ENCODE measurements around the gene AFF3. TPM values are rescaled to one million over a fixed set of nuclear protein-coding genes. Genes with fewer than 3 reads are reported as not detected.

Gene AFF3
- total RNA-seq, 1 donor from 2014 or later = 20.9 TPM

- Mint-ChIP-seq H3K4me1 (peaks cover 24% of the 10 kb centered on the region), H3K9me3 (no peaks in the 10 kb centered on the region), H3K36me3 (ENCODE audit: low read depth) (no peaks in the 10 kb centered on the region), H3K4me3 (no peak overlapping the region), H3K27ac (ENCODE audit: unreplicated experiment) (no peak overlapping the region), H3K27me3 (ENCODE audit: low read depth) (no peaks in the 10 kb centered on the region)
- no peak for TF ChIP-seq CTCF (conservative IDR thresholded peaks at IDR 0.05)
- DNase-seq (ENCODE audit: low read depth, low spot score) = no peak
Observed at GRCh38 chr2:99605036-99605435, 537.4 kb downstream of the AFF3 start.

- Mint-ChIP-seq H3K27ac (ENCODE audit: unreplicated experiment) (no peak overlapping the region), H3K9me3 (no peaks in the 10 kb centered on the region), H3K4me1 (peaks cover 41% of the 10 kb centered on the region), H3K36me3 (ENCODE audit: low read depth) (no peaks in the 10 kb centered on the region), H3K27me3 (ENCODE audit: low read depth) (no peaks in the 10 kb centered on the region), H3K4me3 (no peak overlapping the region)
- no peak for TF ChIP-seq CTCF (conservative IDR thresholded peaks at IDR 0.05)
- no peak for DNase-seq (ENCODE audit: low read depth, low spot score)
Observed at GRCh38 chr2:99602476-99602875, 539.9 kb downstream of the AFF3 start.

GRCh38 chr2:99600981-99601651, 541.3 kb downstream of the AFF3 start:
- H3K9me3 Mint-ChIP-seq = no peaks in the 10 kb centered on the region
- no peaks in the 10 kb centered on the region for H3K27me3 Mint-ChIP-seq (ENCODE audit: low read depth)
- no peak for TF ChIP-seq CTCF (conservative IDR thresholded peaks at IDR 0.05)
- H3K36me3 Mint-ChIP-seq (ENCODE audit: low read depth) = no peaks in the 10 kb centered on the region
- H3K27ac Mint-ChIP-seq (ENCODE audit: unreplicated experiment) = no peak overlapping the region
- no peak for DNase-seq (ENCODE audit: low read depth, low spot score)
- peaks cover 41% of the 10 kb centered on the region for H3K4me1 Mint-ChIP-seq
- H3K4me3 Mint-ChIP-seq = no peak overlapping the region

- H3K4me1 Mint-ChIP-seq = peaks cover 52% of the 10 kb centered on the region
- TF ChIP-seq CTCF (conservative IDR thresholded peaks at IDR 0.05) = no peak
- no peaks in the 10 kb centered on the region for H3K27me3 Mint-ChIP-seq (ENCODE audit: low read depth)
- H3K4me3 Mint-ChIP-seq = no peak overlapping the region
- no peaks in the 10 kb centered on the region for H3K9me3 Mint-ChIP-seq
- DNase-seq (ENCODE audit: low read depth, low spot score) = no peak
- peak overlapping the region; percentile 37 for H3K27ac Mint-ChIP-seq (ENCODE audit: unreplicated experiment)
- H3K36me3 Mint-ChIP-seq (ENCODE audit: low read depth) = no peaks in the 10 kb centered on the region
Observed at GRCh38 chr2:99598441-99598840, 543.9 kb downstream of the AFF3 start.

GRCh38 chr2:99597616-99598015, 544.8 kb downstream of the AFF3 start:
- DNase-seq (ENCODE audit: low read depth, low spot score) = no peak
- no peak for TF ChIP-seq CTCF (conservative IDR thresholded peaks at IDR 0.05)
- Mint-ChIP-seq H3K36me3 (ENCODE audit: low read depth) (no peaks in the 10 kb centered on the region), H3K27me3 (ENCODE audit: low read depth) (no peaks in the 10 kb centered on the region), H3K9me3 (no peaks in the 10 kb centered on the region), H3K4me1 (peaks cover 44% of the 10 kb centered on the region), H3K4me3 (no peak overlapping the region), H3K27ac (ENCODE audit: unreplicated experiment) (no peak overlapping the region)
